ENCODE data around the gene PFN3. TPM values are rescaled to one million over a fixed set of nuclear protein-coding genes. Genes with fewer than 3 reads are reported as not detected.
A peak's percentile ranks its signal among the peaks of the same experiment; 100 is the strongest.

The PFN3 gene
- total and polyA plus RNA-seq, 2 of the 13 experiments (the other 11 are each of a cell fraction or from before 2014, with no cell fraction given), result not detected

GRCh38 chr5:177378884-177379883 lies 21.3 kb downstream of the PFN3 start (continued):
- peak; percentile 58 for TF ChIP-seq ZMYM4 (CRISPR knock-in tag; IDR thresholded peaks at IDR 0.05)
- TF ChIP-seq GTF2F1 (IDR thresholded peaks at IDR 0.05; ENCODE audit: low read length), result peak; percentile 40; the same call in 1 of the 2 replicates
- TF ChIP-seq ZUFSP (CRISPR knock-in tag; IDR thresholded peaks at IDR 0.05; ENCODE audit: borderline replicate concordance), result no peak
- no peak for TF ChIP-seq SMARCE1 (IDR thresholded peaks at IDR 0.05; ENCODE audit: borderline replicate concordance)
- TF ChIP-seq CSRNP1 (CRISPR knock-in tag; IDR thresholded peaks at IDR 0.05), result no peak
- peak; percentile 46; the same call in 1 of the 2 replicates for TF ChIP-seq CBX5 (CRISPR knock-in tag; IDR thresholded peaks at IDR 0.05; ENCODE audit: borderline replicate concordance)
- 0 out of 2 replicates have a peak, but pooled peaks have one; percentile 55 for TF ChIP-seq ZKSCAN8 (CRISPR knock-in tag; IDR thresholded peaks at IDR 0.05; ENCODE audit: borderline replicate concordance)
- no peak for TF ChIP-seq MAF1 (CRISPR knock-in tag; IDR thresholded peaks at IDR 0.05; ENCODE audit: borderline replicate concordance)
- TF ChIP-seq KDM2A (CRISPR knock-in tag; IDR thresholded peaks at IDR 0.05; ENCODE audit: borderline replicate concordance, low read depth), result peak; percentile 71
- no peak; the same call in 1 of the 2 replicates for TF ChIP-seq TFAP4 (IDR thresholded peaks at IDR 0.05; ENCODE audit: borderline replicate concordance, low read depth)
- TF ChIP-seq SMAD1 (CRISPR knock-in tag; IDR thresholded peaks at IDR 0.05; ENCODE audit: borderline replicate concordance, low read depth), result 0 out of 2 replicates have a peak, but pooled peaks have one; percentile 10
- TF ChIP-seq ZSCAN20 (CRISPR knock-in tag; IDR thresholded peaks at IDR 0.05; ENCODE audit: borderline replicate concordance), result 0 out of 2 replicates have a peak, but pooled peaks have one; percentile 50
- TF ChIP-seq ONECUT2 (CRISPR knock-in tag; IDR thresholded peaks at IDR 0.05), result peak; percentile 33
- TF ChIP-seq GATA4 (IDR thresholded peaks at IDR 0.05; ENCODE audit: borderline replicate concordance, low read depth), result peak; percentile 86; the same call in 1 of the 2 replicates
- TF ChIP-seq ZNF556 (CRISPR knock-in tag; IDR thresholded peaks at IDR 0.05; ENCODE audit: borderline replicate concordance), result 0 out of 2 replicates have a peak, but pooled peaks have one; percentile 78
- TF ChIP-seq GABPB1 (CRISPR knock-in tag; IDR thresholded peaks at IDR 0.05), result peak; percentile 25
- TF ChIP-seq ZBTB14 (CRISPR knock-in tag; IDR thresholded peaks at IDR 0.05), result no peak
- TF ChIP-seq PHF8 (CRISPR knock-in tag; IDR thresholded peaks at IDR 0.05), result peak; percentile 67
- TF ChIP-seq ZNF792 (CRISPR knock-in tag; IDR thresholded peaks at IDR 0.05), result peak; percentile 77; the same call in 1 of the 2 replicates
- TF ChIP-seq NCOA1 (CRISPR knock-in tag; IDR thresholded peaks at IDR 0.05), result 0 out of 2 replicates have a peak, but pooled peaks have one; percentile 23
- TF ChIP-seq ZNF709 (CRISPR knock-in tag; IDR thresholded peaks at IDR 0.05), result no peak
- peak; percentile 61; the same call in 1 of the 2 replicates for TF ChIP-seq ZSCAN25 (CRISPR knock-in tag; IDR thresholded peaks at IDR 0.05)
- no peak; the same call in 1 of the 2 replicates for TF ChIP-seq ZNF335 (CRISPR knock-in tag; IDR thresholded peaks at IDR 0.05)

Data from HepG2 (cell line).